Adrenal gland (tissue), 5 donors: ENCODE results near the gene DIO1.

Source experiments
- CTCF ChIP-seq, 6 experiments: fragments of 450-650 bp in 4 of 6; fragments of 200-600 bp in 2 of 6; sonication (generic) in 1 of 6; IDR thresholded peaks; 1 replicate in 5 of 6; 2 replicates in 1 of 6; pipeline versions ENCODE4 v1.5.1 to v1.8.0; 2016 to 2021; ENCODE audit warnings: antibody characterized with exemption in 6 of 6, mild to moderate bottlenecking in 2 of 6, moderate library complexity in 1 of 6
- POLR2A ChIP-seq, 2 donors: fragments of 450-650 bp; IDR thresholded peaks; one replicate each; pipeline ENCODE4 v1.6.1; 2017; ENCODE audit warnings: antibody characterized with exemption in 2 of 2, mild to moderate bottlenecking in 2 of 2, moderate library complexity in 1 of 2
- donor health status: DM: no; HTN: no; CAD: no.

- TF ChIP-seq POLR2A (IDR thresholded peaks at IDR 0.05) = no peak
- TF ChIP-seq CTCF (IDR thresholded peaks at IDR 0.05) = no peak
These were observed 40.3 kb downstream of the DIO1 start for GRCh38 chr1:53934170-53934765.
